Muscle of arm (tissue), 12 donors: ENCODE data around the gene DCAKD. TPM values are rescaled to one million over a fixed set of nuclear protein-coding genes. Genes with fewer than 3 reads are reported as not detected.

Experiments used
- DNase-seq: peaks from one replicate; pipeline ENCODE4 v3.0.0-alpha.2; 2013
- polyA plus RNA-seq, 12 donors: library from polyadenylated mRNA; unstranded; fragments of 120-200 nt; gene quantifications; one replicate each; pipeline ENCODE4 v1.2.1, GENCODE V29; 2013; ENCODE audit not compliant: insufficient read length in 12 of 12

Gene DCAKD
- polyA plus RNA-seq, 12 donors, result 25.4 to 360 (median 30.2) TPM

DNA sequence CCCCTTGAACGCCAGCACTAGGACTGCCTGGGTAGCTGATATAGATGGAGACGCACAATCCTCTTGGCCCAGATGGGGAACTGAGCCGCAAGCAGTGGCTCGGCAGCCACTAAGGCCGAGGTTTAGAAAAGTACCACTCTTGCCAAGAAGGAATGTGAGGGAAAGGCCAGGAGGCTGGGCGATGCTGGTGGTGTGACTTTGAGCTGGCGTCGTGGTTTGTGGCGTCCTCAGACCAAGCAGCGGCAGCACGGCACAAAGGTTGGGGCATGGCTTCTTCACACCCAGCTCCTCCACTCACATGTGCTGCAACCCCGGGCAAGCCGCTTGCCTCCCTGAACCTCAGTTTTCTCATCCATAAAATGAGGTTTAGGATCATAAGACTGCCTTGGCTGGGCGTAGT, 15.6 kb downstream of the DCAKD start:
- DNase-seq, result no peak

DNA sequence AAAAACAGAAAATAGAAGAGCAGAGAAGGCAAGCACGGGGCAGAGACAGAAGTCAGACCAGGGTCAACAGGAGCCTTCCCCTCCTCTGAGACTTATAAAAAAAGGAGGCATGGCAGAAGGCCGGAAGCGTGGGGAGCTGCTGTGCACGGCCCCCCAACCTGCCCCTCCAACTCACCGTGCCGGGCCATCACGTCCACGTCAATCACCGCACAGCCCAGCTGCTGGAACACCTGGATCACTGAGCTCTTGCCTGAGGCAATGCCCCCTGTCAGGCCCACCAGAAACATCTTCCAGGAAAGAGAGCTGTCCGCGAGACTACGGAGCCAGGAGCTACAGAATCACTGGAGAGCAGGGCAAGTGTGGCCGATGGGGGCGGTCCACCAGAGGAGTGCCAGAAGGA, 16.8 kb downstream of the DCAKD start:
- no peak for DNase-seq

DNA sequence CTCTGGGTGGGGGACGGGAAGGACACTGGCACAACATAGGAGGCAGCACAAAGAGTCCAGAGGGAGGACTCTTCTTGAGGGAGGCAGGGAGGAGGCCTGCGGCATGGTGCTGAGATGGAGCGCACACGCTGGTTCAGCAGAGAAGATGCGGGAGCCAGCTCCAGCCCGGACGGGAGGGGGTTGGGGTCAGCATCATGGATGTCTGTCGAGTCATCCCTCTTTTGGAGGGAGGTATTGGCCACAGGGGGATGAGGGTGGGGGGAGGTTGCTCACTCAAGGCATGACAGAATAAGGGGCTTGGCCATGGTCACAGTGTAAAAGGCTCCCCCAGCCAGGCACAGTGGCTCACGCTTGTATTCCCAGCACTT, 19.3 kb downstream of the DCAKD start:
- no peak for DNase-seq

DNA sequence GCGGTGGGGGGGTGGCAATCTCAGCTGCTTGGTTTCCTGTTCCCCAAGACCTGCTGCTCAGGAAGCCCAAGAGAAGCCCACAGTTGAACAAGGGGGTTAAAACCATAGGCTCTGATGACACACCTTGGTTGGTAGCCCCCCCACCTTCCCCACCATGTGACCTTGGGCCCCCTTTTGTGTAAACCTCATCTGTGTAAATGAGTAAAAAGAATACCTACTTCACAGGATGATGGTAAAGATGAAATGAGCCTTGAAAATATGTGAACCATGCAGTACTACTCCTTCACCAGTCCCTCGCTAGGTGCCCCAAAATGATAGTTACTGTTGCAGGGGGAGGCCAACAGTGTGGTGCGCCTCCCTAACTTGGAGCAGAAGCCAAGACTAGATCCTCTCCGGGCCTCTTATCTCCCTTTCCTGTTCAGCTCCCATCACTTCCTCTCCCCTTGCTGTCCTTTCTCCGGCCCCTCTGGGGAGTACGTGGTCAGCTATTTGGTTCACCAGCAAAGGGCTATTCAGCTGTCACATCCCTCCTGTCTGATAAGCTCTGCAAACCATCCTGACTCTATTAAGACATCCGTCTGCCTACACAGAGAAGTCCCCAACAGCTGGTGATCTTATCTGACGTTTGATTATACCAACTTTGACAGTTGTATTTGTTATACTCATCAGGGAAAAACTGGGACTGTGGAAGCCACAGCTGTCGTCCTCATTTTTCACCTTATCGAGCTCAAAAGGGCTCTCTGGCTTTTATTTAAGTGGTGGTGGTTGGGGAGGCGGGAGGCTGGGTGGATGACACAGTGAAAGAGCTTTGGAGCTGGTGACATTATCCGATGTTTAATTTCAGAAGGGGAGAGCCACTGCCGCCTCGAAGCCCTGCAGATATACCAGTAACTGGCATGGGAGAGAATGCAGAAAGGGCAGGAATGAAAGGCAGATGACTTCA, 19.9 kb downstream of the DCAKD start:
- DNase-seq, result no peak

DNA sequence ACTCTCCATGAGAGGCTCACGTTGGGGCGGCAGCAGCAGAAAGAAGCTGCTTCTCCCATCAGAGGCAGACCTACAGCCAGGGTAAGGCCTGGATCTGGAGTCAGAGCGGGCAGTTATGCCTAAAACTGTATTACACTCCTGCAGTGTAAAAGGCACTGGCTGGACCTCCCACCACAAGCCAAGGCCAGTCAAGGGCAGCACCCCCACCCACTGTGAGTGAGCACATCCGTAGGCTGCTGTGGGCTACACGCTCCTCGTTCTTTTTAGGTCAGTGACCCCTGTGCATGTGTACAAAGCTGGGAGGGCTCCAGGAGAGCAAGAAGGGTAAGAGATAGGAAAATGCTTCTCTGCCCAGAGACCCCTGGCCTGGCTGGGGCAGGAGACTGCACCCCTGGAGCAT, 20.7 kb downstream of the DCAKD start:
- DNase-seq, result no peak

DNA sequence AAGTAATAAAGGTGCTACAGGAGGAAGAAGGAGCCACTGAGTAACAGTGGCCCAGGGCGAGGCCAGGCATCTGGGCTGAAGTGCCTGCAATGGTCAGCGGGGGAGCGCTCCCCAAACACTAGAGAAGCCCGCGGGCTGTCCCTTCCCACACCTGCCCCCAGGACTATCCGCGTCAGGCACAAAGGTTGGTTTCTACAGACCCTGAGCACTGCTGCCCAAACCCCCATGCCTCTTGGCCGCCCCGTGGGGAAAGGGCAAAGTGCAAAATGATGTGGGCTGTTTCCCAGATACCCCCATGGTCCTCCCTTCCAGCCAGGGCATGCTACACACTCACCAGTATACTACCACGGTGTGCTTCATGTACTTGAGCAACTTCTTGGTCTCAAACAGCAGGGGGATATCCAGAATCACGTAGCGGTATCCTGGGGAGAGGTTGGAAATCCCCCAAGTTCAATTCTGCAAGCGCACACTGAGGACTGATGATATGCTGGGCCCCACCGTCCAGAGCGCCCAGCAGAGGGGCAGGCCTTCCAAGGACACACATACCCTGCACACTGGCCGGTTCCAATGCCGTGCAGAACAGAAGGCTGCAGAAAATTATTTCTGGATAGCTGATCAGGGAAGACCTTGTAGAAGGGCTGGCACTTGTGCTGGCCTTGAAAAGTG, 21.5 kb downstream of the DCAKD start:
- no peak for DNase-seq

DNA sequence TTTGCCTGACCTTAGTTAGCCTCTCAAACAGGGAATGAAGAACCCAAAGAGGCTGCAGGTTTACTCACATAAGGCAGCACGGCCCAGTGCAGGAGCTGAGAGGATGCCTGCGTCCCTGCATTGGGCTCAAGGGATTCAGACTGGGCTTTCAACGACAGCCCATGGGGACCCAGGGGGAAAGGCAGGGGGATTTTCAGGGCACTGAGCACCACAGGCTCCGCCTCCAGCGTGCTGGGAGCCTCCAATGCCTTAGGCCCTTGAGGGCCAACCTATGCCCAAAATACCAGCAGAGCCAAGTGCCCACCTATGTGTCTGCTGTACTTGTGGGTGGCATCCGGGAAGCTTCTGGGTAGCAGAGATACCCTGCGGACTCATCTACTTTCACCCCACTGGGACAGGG, 22.3 kb downstream of the DCAKD start:
- no peak for DNase-seq

DNA sequence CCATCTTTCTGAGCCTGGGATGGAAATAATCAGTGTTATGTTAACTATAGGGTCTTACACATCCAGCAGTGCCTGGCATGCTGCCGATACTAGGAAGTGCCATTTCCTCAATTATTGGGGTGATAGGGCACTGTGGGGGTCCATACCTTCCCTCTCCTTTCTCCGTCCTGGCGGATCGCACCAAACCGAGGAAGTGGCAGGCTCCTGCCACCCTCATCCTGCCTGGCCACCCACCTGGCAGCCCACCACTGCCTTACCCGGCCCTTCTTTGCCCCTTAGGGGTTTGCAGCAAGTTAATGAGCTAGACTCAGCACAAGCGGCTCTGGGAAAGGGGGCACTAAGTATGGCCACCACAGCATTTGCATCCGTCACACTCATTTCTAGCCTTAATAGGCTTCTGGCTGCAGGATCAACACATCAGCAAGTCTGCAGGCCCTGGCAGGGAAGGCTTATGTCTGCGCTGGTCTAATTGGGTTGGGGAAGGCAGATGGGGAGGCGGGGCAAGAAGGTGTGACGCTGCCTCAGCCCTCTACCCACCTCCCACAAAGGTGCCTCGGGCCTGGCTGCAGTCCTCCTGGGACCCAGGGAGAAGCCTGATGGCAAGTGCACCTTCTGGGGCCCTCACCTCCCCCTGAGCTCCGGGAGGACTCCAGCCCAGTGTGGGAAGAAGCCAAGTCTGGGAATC, 28.6 kb downstream of the DCAKD start:
- no peak for DNase-seq

DNA sequence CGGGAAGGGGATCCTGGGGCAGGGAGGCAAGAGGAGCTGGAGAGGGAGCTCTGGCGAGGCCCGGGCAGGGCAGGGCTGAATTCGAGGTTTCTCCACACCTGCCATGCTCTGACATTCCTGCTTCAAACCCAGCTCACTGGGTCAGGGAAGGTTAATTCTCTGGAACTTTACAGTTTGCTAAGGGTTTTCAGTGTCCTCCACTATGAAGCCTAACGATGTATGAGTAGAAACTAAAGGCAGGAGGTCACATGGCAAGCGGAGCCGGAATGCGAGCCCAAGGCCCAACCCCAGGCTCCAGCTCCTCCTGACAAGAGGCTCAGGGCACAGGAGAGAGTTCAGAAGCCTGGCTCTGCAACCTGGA, 29.2 kb downstream of the DCAKD start:
- DNase-seq, result no peak

DNA sequence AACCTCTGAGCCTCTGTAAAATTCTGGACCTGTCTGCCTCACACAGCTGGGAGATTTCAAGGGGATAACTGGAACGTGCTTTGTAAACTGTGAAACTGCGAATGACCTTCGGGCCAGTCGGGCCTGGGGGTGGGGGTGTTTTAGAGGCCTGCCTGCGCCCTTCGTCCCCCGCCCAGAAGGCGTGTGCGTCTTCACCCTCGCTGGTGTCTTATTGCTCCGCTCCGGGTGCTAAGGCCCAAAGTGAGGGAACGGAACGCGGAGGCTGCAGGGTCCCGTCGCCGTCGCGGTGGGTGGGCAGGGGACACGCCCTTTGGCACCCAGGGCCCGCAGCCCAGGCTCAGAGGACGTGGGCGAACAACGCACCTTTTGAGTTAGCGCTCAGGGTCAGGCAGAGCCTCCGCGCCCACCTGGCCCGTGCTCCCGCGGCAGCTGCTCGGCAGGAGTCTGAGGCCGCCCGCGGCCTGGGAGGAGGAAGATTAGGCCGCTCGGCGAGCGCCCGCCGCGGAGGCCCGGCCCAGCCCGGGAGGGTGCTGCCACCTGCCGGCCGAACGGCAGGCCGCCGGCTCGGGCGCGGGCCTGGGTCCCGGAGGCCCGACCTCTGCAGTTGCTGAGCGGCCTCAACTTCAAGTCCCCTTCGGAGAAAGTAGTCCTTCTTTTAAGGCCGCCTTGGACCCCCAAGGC, 29.7 kb downstream of the DCAKD start:
- peak; percentile 65 for DNase-seq

DNA sequence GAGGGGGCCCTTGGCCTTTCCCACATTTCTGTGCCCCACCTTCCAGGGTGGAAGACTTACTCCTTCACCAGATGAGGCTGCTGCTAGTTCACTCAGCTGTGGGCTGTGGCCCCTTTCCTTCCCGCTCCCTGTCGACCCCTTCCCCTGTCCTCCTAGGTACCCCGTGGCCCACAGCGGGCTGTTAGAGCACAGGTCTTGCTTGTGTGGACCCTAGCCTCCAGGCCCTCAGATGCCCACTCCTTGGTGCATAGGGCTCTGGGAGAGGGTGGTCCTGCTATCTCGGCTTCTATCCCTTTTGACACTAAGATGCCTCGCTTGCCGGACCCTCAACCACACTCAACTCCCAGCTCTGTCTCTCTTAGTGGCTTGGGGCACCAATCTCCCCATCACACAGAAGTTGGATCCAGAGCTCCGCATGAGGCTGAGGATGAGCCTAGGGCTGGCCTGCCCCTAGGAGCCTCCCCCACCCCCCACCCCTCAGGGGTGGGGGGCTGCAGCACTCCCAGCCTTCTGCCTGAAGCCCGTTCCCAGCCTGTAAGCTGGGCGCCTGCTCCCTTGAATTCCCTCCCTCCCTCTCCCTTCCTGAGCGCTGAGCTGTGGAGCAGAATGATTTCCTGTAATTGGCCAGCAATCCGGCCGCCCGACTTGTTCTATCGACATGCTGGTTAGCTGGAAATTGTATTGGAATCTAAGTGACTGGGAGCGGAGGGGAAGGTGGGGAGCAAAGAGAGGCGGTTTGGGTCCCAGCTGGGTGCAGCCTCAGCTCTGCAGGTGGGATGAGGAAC, 30.9 kb downstream of the DCAKD start:
- DNase-seq, result peak; percentile 64

DNA sequence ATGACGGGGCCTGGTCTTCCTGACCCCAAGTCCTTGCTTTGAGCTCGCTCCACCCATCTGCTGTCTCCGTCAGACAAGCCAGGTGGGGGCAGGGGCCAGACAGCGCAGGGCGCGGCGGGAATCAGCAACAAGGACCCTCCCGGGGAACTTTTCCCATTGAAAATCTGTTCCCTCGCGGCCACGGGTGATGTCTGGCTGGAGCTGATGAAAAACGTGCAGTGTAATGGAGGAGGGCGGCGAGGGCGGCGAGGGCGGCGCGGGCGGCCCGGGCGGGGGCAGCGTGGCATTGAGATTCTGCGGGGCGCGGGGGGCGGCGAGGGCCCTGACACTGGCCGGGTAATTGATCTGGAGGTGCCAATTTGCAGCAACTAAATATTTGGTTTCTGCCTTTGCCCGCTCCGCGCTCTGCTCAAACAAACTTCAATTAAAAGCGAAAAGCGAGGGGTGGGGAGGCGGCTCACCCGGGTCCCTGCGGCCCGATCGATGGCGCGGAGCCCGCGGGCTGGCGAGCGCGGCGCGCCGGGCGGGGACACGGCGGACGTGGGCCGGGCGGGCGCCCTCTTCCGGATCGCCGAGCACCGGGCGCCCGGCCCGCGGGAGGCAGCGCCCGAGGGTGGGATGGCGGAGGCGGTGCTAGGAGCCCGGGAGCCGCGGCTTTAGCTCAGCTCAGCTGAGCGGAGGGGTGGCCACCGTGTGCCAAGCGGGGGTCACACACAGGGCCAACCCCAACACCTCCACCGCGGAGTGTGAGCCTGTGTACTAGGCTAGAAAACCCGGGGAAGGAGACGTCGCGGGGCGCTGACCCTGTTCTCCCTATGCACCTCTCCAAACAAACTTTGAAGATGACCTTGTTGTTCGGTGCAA, 32.4 kb downstream of the DCAKD start:
- DNase-seq, result no peak

DNA sequence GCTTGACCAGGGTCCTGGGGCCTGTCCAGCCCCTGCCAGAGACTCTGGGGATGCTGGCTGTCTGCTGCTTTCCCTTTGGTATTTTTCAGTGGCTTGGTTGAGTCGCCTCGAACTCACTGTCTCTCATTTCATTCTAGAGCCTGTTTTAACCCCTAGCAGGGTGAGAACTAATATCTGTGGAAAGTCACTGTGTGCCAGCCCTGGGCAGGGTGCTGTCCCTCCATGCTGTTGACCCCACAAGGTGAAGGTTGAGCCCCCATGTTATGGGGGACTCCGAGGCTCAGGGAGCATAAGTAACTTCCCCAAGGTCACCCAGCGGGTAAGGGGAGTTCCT, 33.0 kb downstream of the DCAKD start:
- no peak for DNase-seq

DNA sequence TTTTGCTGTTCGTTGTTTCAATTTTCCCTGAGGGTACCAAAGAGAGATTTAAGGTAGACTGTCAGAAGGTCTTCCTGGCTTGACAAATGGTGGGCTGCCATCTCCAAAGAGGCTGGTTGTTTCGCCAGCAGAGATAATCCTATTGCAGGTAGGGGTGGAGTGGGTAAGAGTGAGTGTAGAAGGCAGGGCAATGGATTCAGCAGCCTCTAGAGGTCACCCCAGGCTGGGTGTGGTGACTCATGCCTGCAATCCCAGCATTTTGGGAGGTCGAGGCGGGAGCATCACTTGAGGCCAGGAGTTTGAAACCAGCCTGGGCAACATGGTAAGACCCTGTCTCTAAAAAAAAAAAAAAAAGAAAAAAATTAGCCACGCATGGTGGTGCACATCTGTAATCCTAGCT, 34.6 kb downstream of the DCAKD start:
- no peak for DNase-seq

DNA sequence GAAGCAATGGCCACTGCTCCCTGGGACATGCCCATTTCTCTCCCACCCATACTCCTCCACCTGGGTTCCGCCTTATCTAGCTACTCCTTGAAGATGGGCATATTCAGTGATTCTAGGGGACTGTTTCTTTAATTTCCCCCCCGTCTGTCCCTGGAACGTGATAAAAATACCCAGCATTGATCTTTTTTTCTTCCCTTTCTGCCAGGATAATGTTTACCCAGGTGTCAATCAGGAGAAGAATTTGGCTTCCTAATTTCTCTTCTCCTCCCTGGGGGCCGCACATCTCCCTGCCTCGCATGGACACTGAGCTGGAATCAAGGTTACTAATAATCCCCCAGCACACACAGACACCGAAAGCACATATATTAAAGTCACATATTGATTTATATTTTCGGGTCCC, 35.2 kb downstream of the DCAKD start:
- DNase-seq, result no peak

DNA sequence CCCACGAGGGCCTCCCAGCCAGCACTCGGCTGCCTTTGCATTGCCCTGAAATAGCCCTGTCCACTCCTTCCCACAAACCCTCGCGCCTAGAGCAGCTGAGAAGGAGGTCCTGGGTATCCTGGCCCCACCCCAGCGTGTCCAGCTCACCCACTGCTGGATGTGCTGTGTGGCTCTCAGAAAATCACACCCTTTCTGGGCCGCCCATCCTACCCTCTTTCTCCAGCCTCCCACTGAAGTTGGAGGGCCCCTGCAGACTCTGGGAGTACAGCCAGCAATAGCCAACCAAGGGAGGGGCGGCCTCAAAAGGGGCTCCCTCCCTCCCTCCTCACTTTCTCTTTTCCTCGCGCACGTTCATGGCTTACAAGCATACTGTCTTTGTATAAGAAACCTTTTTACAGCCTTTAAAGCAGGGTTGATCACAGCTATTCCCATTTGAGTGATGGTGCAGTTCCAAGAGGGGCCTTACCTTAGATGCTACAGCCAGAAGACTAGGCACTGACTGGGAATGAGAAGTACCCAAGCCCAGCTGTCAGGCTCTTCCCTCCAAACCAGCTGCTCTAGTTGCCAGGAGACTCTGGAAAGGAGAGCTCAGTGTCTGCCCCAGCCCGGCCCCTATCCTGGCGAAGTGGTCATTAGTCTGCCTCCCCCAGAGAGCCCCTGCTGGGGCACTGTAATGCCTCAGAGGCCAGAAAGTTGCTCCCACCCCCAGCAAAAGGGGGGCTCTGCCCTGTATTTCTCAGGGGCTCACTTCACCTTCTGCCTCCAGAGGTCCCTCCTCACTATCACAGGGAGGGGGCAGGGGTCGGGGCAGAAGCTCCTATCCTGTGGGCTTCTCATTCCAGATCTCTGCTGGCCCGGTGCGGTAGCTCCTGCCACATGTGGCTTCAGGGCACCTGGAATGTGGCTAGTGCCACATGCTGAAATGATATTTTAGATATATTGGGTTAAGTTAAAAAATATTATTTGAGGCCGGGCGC, 38.1 kb downstream of the DCAKD start:
- no peak for DNase-seq

DNA sequence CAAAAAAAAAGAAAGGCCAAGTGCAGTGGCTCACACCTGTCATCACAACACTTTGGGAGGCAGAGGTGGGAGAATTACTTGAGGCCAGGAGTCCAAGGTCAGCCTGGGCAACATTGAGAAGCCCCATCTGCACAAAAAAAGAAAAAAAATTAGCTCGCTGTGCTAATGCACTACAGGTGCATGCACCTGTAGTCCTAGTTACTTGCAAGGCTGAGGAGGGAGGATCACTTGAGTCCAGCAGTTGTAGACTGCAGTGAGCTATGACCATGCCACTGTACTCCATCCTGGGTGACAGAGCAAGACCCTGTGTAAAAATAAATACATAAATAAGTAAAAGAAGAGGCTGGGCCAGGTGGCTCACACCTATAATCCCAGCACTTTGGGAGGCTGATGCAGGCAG, 39.7 kb downstream of the DCAKD start:
- no peak for DNase-seq

DNA sequence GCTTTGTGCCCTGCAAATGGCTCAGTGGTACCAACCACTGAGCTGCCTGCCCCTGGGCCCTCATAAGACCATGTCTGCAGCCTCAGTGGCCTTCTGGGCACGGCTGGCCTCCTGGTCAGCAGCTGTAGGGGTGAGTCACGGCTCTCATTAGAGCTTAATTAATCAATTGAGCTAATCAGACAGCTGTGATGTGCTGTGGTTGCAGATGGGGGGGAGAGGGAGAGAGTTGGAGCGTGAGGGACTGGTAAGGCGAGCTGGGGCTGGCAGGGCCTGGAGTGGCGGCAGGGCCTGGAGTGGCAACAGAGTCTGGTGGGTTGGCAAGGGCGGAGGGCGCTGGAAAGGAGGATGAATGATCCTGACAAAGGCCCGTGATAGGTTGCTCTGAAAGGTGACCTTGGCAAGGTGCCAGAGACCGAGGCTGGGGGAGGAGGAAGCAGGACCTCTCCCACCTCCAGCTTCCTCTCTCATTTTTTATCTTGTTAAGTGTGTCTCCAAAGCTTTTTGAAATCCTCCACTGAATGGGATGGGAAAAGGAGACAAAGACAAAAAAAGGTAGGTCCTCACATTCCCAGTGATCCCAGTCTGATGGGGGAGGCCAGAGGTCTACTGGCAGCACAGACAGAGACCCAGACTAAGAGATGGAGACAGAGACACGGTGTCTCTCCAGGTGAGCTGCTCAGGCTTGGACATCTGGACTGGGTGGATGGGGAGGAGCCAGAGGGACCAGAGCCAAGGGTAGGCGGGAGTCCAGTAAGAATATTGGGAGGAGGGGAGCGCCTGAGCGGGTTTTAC, 41.6 kb downstream of the DCAKD start:
- no peak for DNase-seq

DNA sequence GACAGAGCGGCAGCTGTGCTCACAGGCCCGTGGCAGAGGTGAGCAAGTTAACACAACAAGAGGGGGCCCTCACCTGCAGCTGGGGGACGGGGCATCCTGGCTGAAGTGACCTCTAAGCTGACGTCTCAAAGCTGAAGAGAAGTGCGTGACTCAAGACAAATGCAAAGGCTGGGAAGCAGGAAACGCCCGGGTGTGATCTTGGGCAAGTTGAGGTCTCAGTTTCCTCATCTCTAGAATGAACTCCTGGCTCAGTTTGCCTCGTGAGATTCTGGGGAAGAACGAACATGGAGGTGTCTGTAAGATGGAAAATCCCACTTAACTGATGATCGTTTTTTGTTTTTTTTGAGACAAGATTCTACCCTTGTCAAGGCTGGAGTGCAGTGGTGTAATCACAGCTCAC, 43.2 kb downstream of the DCAKD start:
- DNase-seq, result no peak
